ENCODE results near the gene ZFAND2A.

- TF ChIP-seq TAF1 (IDR thresholded peaks at IDR 0.05; ENCODE audit: low read depth): no peak
- TF ChIP-seq REST (IDR thresholded peaks at IDR 0.05; ENCODE audit: low read depth): no peak
- TF ChIP-seq CEBPB (IDR thresholded peaks at IDR 0.05): no peak
- no peak for TF ChIP-seq RAD21 (IDR thresholded peaks at IDR 0.05; ENCODE audit: low read depth)
- TF ChIP-seq EP300 (IDR thresholded peaks at IDR 0.05; ENCODE audit: borderline replicate concordance): no peak
- TF ChIP-seq TEAD4 (IDR thresholded peaks at IDR 0.05): no peak
- TF ChIP-seq YY1 (IDR thresholded peaks at IDR 0.05; ENCODE audit: low read depth): no peak
- TF ChIP-seq NFIC (IDR thresholded peaks at IDR 0.05): no peak
- no peak for TF ChIP-seq CREB1 (IDR thresholded peaks at IDR 0.05; ENCODE audit: low read depth)
- TF ChIP-seq EGR1 (IDR thresholded peaks at IDR 0.05): no peak
These were observed 34.4 kb downstream of the ZFAND2A start for GRCh38 chr7:1125603-1125969.

Data from Ishikawa (cell line).